Keratinocyte (primary cell): Measurements from ENCODE around the gene LSM12.

Experiments used
- EZH2 ChIP-seq: IDR thresholded peaks from one replicate; pipeline ENCODE4 v1.6.1; 2012; ENCODE audit warnings: inconsistent platforms, mild to moderate bottlenecking, low read length, moderate library complexity
- TF ChIP-seq, protein P1 (sequence below), 3 experiments: IDR thresholded peaks in 1 of 3; conservative IDR thresholded peaks in 1 of 3; optimal IDR thresholded peaks in 1 of 3; 2 replicates in 2 of 3; 3 replicates in 1 of 3; pipeline versions ENCODE3 to v1.5.1; 2011; ENCODE audit warnings: low read length in 3 of 3, mild to moderate bottlenecking in 3 of 3, moderate library complexity in 2 of 3, control low read depth in 1 of 3, inconsistent platforms in 1 of 3; ENCODE audit not compliant: insufficient read depth in 2 of 3; ENCODE audit errors: extremely low read depth in 1 of 3

- TF ChIP-seq, protein P1, sequence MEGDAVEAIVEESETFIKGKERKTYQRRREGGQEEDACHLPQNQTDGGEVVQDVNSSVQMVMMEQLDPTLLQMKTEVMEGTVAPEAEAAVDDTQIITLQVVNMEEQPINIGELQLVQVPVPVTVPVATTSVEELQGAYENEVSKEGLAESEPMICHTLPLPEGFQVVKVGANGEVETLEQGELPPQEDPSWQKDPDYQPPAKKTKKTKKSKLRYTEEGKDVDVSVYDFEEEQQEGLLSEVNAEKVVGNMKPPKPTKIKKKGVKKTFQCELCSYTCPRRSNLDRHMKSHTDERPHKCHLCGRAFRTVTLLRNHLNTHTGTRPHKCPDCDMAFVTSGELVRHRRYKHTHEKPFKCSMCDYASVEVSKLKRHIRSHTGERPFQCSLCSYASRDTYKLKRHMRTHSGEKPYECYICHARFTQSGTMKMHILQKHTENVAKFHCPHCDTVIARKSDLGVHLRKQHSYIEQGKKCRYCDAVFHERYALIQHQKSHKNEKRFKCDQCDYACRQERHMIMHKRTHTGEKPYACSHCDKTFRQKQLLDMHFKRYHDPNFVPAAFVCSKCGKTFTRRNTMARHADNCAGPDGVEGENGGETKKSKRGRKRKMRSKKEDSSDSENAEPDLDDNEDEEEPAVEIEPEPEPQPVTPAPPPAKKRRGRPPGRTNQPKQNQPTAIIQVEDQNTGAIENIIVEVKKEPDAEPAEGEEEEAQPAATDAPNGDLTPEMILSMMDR (optimal IDR thresholded peaks at IDR 0.05 in 1 of 3, IDR thresholded peaks at IDR 0.05 in 1 of 3, conservative IDR thresholded peaks at IDR 0.05 in 1 of 3; ENCODE audit: extremely low read depth in 1 of 3, insufficient read depth in 2 of 3, low read length in 3 of 3) = no peak
- TF ChIP-seq EZH2 = no peak
These were observed 54.6 kb downstream of the LSM12 start for GRCh38 chr17:44011876-44012275.
